DOHH2 (cell line): ENCODE data around the gene YWHAQ.
"Not testable (repeated sequence)": the region's sequence is repeated elsewhere in the genome, so short reads cannot be mapped to it uniquely, and the experiment has no call there.

Source experiments
- H3F3A ChIP-seq: fragments of 200-600 bp; sonication (generic), shearing (Covaris generic); 2 replicates; pipeline ENCODE4 v1.6.0; 2016; ENCODE audit warnings: antibody characterized with exemption, mild to moderate bottlenecking; ENCODE audit not compliant: control insufficient read depth, insufficient read depth
- H3K27ac ChIP-seq: fragments of 200-600 bp; sonication (generic); 2 replicates; pipeline ENCODE4 v1.5.1; 2014; ENCODE audit warnings: low read depth, mild to moderate bottlenecking, low read length, moderate library complexity
- H3K27me3 ChIP-seq: fragments of 200-600 bp; sonication (generic); 2 replicates; pipeline ENCODE4 v1.6.1; 2014; ENCODE audit warnings: mild to moderate bottlenecking, low read length, mixed read lengths; ENCODE audit not compliant: control insufficient read depth
- H3K36me3 ChIP-seq: fragments of 200-600 bp; sonication (generic); 2 replicates; pipeline ENCODE4 v1.6.1; 2014; ENCODE audit warnings: mild to moderate bottlenecking, low read length, moderate library complexity, mixed read lengths; ENCODE audit not compliant: control insufficient read depth
- H3K4me1 ChIP-seq: fragments of 200-600 bp; sonication (generic); 2 replicates; pipeline ENCODE4 v1.6.1; 2014; ENCODE audit warnings: mild to moderate bottlenecking, low read length, mixed read lengths; ENCODE audit not compliant: control insufficient read depth
- H3K4me2 ChIP-seq: fragments of 200-600 bp; sonication (generic); 2 replicates; pipeline ENCODE4 v1.6.0; 2014; ENCODE audit warnings: mild to moderate bottlenecking, low read length, moderate library complexity
- H3K4me3 ChIP-seq: fragments of 200-600 bp; sonication (generic); 2 replicates; pipeline ENCODE4 v1.5.1; 2014; ENCODE audit warnings: mild to moderate bottlenecking, low read length, mixed read lengths
- H3K79me2 ChIP-seq: fragments of 200-600 bp; sonication (generic); 2 replicates; pipeline ENCODE4 v1.6.1; 2014; ENCODE audit warnings: mild to moderate bottlenecking, low read length, mixed read lengths; ENCODE audit not compliant: control insufficient read depth
- H3K9me2 ChIP-seq: fragments of 200-600 bp; sonication (generic); replicated peaks from 2 replicates; pipeline ENCODE4 v1.6.1; 2014; ENCODE audit warnings: mild to moderate bottlenecking, low read length, mixed read lengths; ENCODE audit not compliant: control insufficient read depth
- H3K9me3 ChIP-seq: fragments of 200-600 bp; sonication (generic); 2 replicates; pipeline ENCODE4 v1.6.1; 2014; ENCODE audit warnings: antibody characterized with exemption, low read length, mixed read lengths; ENCODE audit not compliant: control insufficient read depth, insufficient read depth
- H4K20me1 ChIP-seq: fragments of 200-600 bp; sonication (generic); 2 replicates; pipeline ENCODE4 v1.6.0; 2014; ENCODE audit warnings: low read depth, mild to moderate bottlenecking, antibody characterized with exemption, low read length, moderate library complexity; ENCODE audit not compliant: control insufficient read depth, insufficient read depth
- CTCF ChIP-seq: fragments of 200-600 bp; sonication (generic); IDR thresholded peaks from one replicate; pipeline ENCODE4 v1.5.1; 2014; ENCODE audit warnings: antibody characterized with exemption, mild to moderate bottlenecking, low read depth, low read length; ENCODE audit not compliant: poor library complexity, severe bottlenecking
- EZH2phosphoT487 ChIP-seq: fragments of 200-600 bp; sonication (generic); IDR thresholded peaks from 2 replicates; pipeline ENCODE4 v1.6.1; 2017; ENCODE audit warnings: borderline replicate concordance, mild to moderate bottlenecking, antibody characterized with exemption, low read length, moderate library complexity, mixed read lengths

The YWHAQ gene

GRCh38 chr2:9617296-9617695, 13.5 kb downstream of the YWHAQ start:
- peaks cover 73% of the 10 kb centered on the region for H3K36me3 ChIP-seq
- no peak overlapping the region for H3K4me3 ChIP-seq
- no peaks in the 10 kb centered on the region for H3K9me3 ChIP-seq
- peaks cover 28% of the 10 kb centered on the region for H4K20me1 ChIP-seq
- H3K9me2 ChIP-seq: no peaks in the 10 kb centered on the region
- H3K4me2 ChIP-seq: no peak overlapping the region
- H3K79me2 ChIP-seq: peaks cover 100% of the 10 kb centered on the region
- TF ChIP-seq CTCF (no peak), EZH2phosphoT487 (no peak)
- H3F3A ChIP-seq: no peaks in the 10 kb centered on the region
- no peak overlapping the region for H3K27ac ChIP-seq
- peaks cover 18% of the 10 kb centered on the region for H3K4me1 ChIP-seq
- H3K27me3 ChIP-seq: no peaks in the 10 kb centered on the region

DNA sequence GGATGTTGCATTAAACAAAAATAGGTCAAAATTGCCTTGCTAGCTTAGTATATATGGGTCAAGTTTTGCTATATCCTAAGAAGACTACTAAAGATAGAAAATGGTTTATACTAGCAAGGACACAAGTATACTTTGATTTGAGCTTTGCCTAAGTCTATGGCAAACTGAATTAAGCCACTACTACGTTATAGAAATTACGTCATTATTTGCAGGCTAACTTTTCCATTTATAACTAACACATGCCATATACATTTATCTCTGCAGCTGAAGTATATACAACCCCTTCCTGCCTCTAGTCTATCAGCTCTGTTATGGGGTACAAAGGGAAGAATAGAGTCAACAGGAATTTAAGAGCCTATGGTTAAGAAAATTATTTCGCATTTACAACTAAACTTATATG, 16.2 kb downstream of the YWHAQ start:
- H3K4me2 ChIP-seq: no peak overlapping the region

GRCh38 chr2:9613291-9613690, 17.5 kb downstream of the YWHAQ start:
- H3K27ac ChIP-seq: no peak overlapping the region
- no peak for TF ChIP-seq CTCF
- TF ChIP-seq EZH2phosphoT487: no peak
- H3K79me2 ChIP-seq: peaks cover 100% of the 10 kb centered on the region
- H4K20me1 ChIP-seq: peaks cover 30% of the 10 kb centered on the region
- peaks cover 7% of the 10 kb centered on the region for H3F3A ChIP-seq
- H3K4me3 ChIP-seq: no peak overlapping the region
- H3K27me3 ChIP-seq: no peaks in the 10 kb centered on the region
- no peaks in the 10 kb centered on the region for H3K9me2 ChIP-seq
- no peak overlapping the region for H3K4me2 ChIP-seq
- H3K4me1 ChIP-seq: peaks cover 50% of the 10 kb centered on the region
- peaks cover 53% of the 10 kb centered on the region for H3K36me3 ChIP-seq
- H3K9me3 ChIP-seq: no peaks in the 10 kb centered on the region

More for the DNA sequence above, 16.2 kb downstream of the YWHAQ start:
- no peaks in the 10 kb centered on the region for H3K9me3 ChIP-seq
- H3K27me3 ChIP-seq: no peaks in the 10 kb centered on the region
- H4K20me1 ChIP-seq: peaks cover 22% of the 10 kb centered on the region
- H3K79me2 ChIP-seq: peaks cover 100% of the 10 kb centered on the region
- H3K4me1 ChIP-seq: peaks cover 41% of the 10 kb centered on the region
- H3K4me3 ChIP-seq: no peak overlapping the region
- H3K27ac ChIP-seq: no peak overlapping the region
- H3F3A ChIP-seq: peaks cover 2% of the 10 kb centered on the region
- H3K36me3 ChIP-seq: peaks cover 62% of the 10 kb centered on the region
- TF ChIP-seq EZH2phosphoT487 (no peak), CTCF (no peak)
- H3K9me2 ChIP-seq: no peaks in the 10 kb centered on the region

DNA sequence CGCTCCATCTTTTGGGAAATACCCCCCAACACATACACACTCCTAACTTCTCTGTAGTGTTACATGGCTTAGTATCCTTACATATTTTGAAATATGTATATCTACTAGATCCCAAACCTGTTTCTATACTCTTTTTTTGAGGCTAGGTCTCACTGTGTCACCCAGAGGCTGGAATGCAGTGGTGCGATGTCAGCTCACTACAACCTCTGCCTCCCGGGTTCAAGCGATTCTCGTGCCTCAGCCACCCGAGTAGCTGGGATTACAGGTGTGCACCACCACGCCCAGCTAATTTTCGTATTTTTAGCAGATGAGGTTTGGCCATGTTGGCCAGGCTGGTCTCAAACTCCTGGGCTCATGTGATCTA, 19.3 kb downstream of the YWHAQ start:
- peaks cover 43% of the 10 kb centered on the region for H3K36me3 ChIP-seq
- H3K27me3 ChIP-seq, H3K4me3 ChIP-seq, H3K27ac ChIP-seq, H3K9me2 ChIP-seq, H3K9me3 ChIP-seq: not testable (repeated sequence)
- H3F3A ChIP-seq: peaks cover 12% of the 10 kb centered on the region
- H4K20me1 ChIP-seq: peaks cover 37% of the 10 kb centered on the region
- H3K79me2 ChIP-seq: peaks cover 100% of the 10 kb centered on the region
- H3K4me1 ChIP-seq: peaks cover 61% of the 10 kb centered on the region
- peak overlapping the region; percentile 17; the same call in 1 of the 2 replicates for H3K4me2 ChIP-seq
